Measurements from ENCODE around the gene RPS3. TPM values are rescaled to one million over a fixed set of nuclear protein-coding genes. Genes with fewer than 3 reads are reported as not detected.

Gene RPS3
- total RNA-seq, 2 donors from 2014 or later: 2,083 to 2,343 TPM

GRCh38 chr11:75428989-75429640 lies 29.8 kb downstream of the RPS3 start:
- no peaks in the 10 kb centered on the region for H3K36me3 Mint-ChIP-seq
- DNase-seq (ENCODE audit: low spot score): no peak
- peaks cover 18 to 25% of the 10 kb centered on the region in 2 donors for H3K4me1 Mint-ChIP-seq (ENCODE audit: low read depth in 2 of 2)
- H3K9me3 Mint-ChIP-seq: no peaks in the 10 kb centered on the region
- H3K27ac Mint-ChIP-seq: peak overlapping the region in 1 of 2 donors; percentile 71
- H3K27me3 Mint-ChIP-seq: peaks cover 29 to 35% of the 10 kb centered on the region in 2 donors
- ATAC-seq: no peak
- H3K4me3 Mint-ChIP-seq: peak overlapping the region; percentile 76

- H3K9me3 Mint-ChIP-seq: no peaks in the 10 kb centered on the region
- DNase-seq (ENCODE audit: low spot score) (no peak), ATAC-seq (no peak)
- peak overlapping the region; percentile 76 for H3K4me3 Mint-ChIP-seq
- no peaks in the 10 kb centered on the region for H3K36me3 Mint-ChIP-seq
- H3K4me1 Mint-ChIP-seq (ENCODE audit: low read depth in 2 of 2): peaks cover 18 to 25% of the 10 kb centered on the region in 2 donors
- H3K27ac Mint-ChIP-seq: peak overlapping the region in 1 of 2 donors; percentile 71
- peaks cover 29 to 35% of the 10 kb centered on the region in 2 donors for H3K27me3 Mint-ChIP-seq
Measured at GRCh38 chr11:75429641-75429901, 30.3 kb downstream of the RPS3 start.

- Mint-ChIP-seq H3K27me3 (peaks cover 29 to 35% of the 10 kb centered on the region in 2 donors), H3K4me3 (peak overlapping the region; percentile 86), H3K9me3 (no peaks in the 10 kb centered on the region), H3K36me3 (no peaks in the 10 kb centered on the region), H3K4me1 (ENCODE audit: low read depth in 2 of 2) (peaks cover 18 to 25% of the 10 kb centered on the region in 2 donors), H3K27ac (peak overlapping the region in 1 of 2 donors; percentile 70)
- DNase-seq (ENCODE audit: low spot score): peak; percentile 81
- peak; percentile 79 to 85 for ATAC-seq
Measured at GRCh38 chr11:75429902-75430713, 30.8 kb downstream of the RPS3 start.

- peak overlapping the region; percentile 86 for H3K4me3 Mint-ChIP-seq
- H3K27ac Mint-ChIP-seq: peak overlapping the region in 1 of 2 donors; percentile 70
- no peaks in the 10 kb centered on the region for H3K36me3 Mint-ChIP-seq
- DNase-seq (ENCODE audit: low spot score) (no peak), ATAC-seq (no peak)
- no peaks in the 10 kb centered on the region for H3K9me3 Mint-ChIP-seq
- H3K27me3 Mint-ChIP-seq: peaks cover 29 to 35% of the 10 kb centered on the region in 2 donors
- peaks cover 18 to 25% of the 10 kb centered on the region in 2 donors for H3K4me1 Mint-ChIP-seq (ENCODE audit: low read depth in 2 of 2)
Measured at GRCh38 chr11:75430714-75431532, 31.6 kb downstream of the RPS3 start.

- DNase-seq (ENCODE audit: low spot score) (no peak), ATAC-seq (no peak)
- Mint-ChIP-seq H3K4me3 (no peak overlapping the region), H3K9me3 (no peaks in the 10 kb centered on the region), H3K27ac (no peak overlapping the region), H3K36me3 (no peaks in the 10 kb centered on the region), H3K4me1 (ENCODE audit: low read depth in 2 of 2) (peaks cover 18 to 25% of the 10 kb centered on the region in 2 donors), H3K27me3 (peaks cover 29 to 35% of the 10 kb centered on the region in 2 donors)
Measured at GRCh38 chr11:75431533-75432525, 32.5 kb downstream of the RPS3 start.

- ATAC-seq (no peak), DNase-seq (ENCODE audit: low spot score) (no peak)
- H3K36me3 Mint-ChIP-seq: no peaks in the 10 kb centered on the region
- H3K27ac Mint-ChIP-seq: no peak within 1 kb of the TSS
- H3K4me1 Mint-ChIP-seq (ENCODE audit: low read depth in 2 of 2): peaks cover 18 to 22% of the 10 kb centered on the region in 2 donors
- H3K4me3 Mint-ChIP-seq: no peak within 1 kb of the TSS
- H3K27me3 Mint-ChIP-seq: peaks cover 29 to 35% of the 10 kb centered on the region in 2 donors
- H3K9me3 Mint-ChIP-seq: no peaks in the 10 kb centered on the region
Measured at GRCh38 chr11:75432911-75433321, 33.6 kb downstream of the RPS3 start, which contains the start of gene KLHL35. Gene KLHL35, minus strand, starts transcription at chr11:75433203. Its CDS starts 2,574 bp downstream, at chr11:75430629.

GRCh38 chr11:75433443-75433842 lies 34.1 kb downstream of the RPS3 start:
- Mint-ChIP-seq H3K4me3 (no peak overlapping the region), H3K9me3 (no peaks in the 10 kb centered on the region), H3K27ac (no peak overlapping the region), H3K4me1 (ENCODE audit: low read depth in 2 of 2) (peaks cover 18% of the 10 kb centered on the region in 2 donors), H3K36me3 (no peaks in the 10 kb centered on the region), H3K27me3 (peaks cover 29 to 35% of the 10 kb centered on the region in 2 donors)
- DNase-seq (ENCODE audit: low spot score) (no peak), ATAC-seq (no peak)

GRCh38 chr11:75434051-75434450 lies 34.7 kb downstream of the RPS3 start:
- Mint-ChIP-seq H3K36me3 (no peaks in the 10 kb centered on the region), H3K27ac (no peak overlapping the region), H3K27me3 (peaks cover 24 to 30% of the 10 kb centered on the region in 2 donors), H3K4me1 (ENCODE audit: low read depth in 2 of 2) (peaks cover 14 to 20% of the 10 kb centered on the region in 2 donors), H3K9me3 (no peaks in the 10 kb centered on the region), H3K4me3 (no peak overlapping the region)
- no peak for ATAC-seq
- no peak for DNase-seq (ENCODE audit: low spot score)

GRCh38 chr11:75434886-75435570 lies 35.7 kb downstream of the RPS3 start:
- no peaks in the 10 kb centered on the region for H3K9me3 Mint-ChIP-seq
- peaks cover 20 to 24% of the 10 kb centered on the region in 2 donors for H3K27me3 Mint-ChIP-seq
- no peak for DNase-seq (ENCODE audit: low spot score)
- ATAC-seq: no peak
- H3K4me1 Mint-ChIP-seq (ENCODE audit: low read depth in 2 of 2): peaks cover 8 to 16% of the 10 kb centered on the region in 2 donors
- H3K27ac Mint-ChIP-seq: no peak overlapping the region
- H3K4me3 Mint-ChIP-seq: no peak overlapping the region
- no peaks in the 10 kb centered on the region for H3K36me3 Mint-ChIP-seq

- DNase-seq (ENCODE audit: low spot score) (no peak), ATAC-seq (no peak)
- H3K4me1 Mint-ChIP-seq (ENCODE audit: low read depth in 2 of 2): peaks cover 8 to 15% of the 10 kb centered on the region in 2 donors
- H3K9me3 Mint-ChIP-seq: no peaks in the 10 kb centered on the region
- H3K27ac Mint-ChIP-seq: no peak overlapping the region
- H3K27me3 Mint-ChIP-seq: peaks cover 19 to 22% of the 10 kb centered on the region in 2 donors
- H3K36me3 Mint-ChIP-seq: no peaks in the 10 kb centered on the region
- H3K4me3 Mint-ChIP-seq: no peak overlapping the region
Measured at GRCh38 chr11:75435571-75435925, 36.2 kb downstream of the RPS3 start.

- ATAC-seq: no peak
Measured at GRCh38 chr11:75436806-75437205, 37.5 kb downstream of the RPS3 start.

GRCh38 chr11:75437966-75438659 lies 38.8 kb downstream of the RPS3 start:
- DNase-seq (ENCODE audit: low spot score): no peak
- Mint-ChIP-seq H3K4me1 (ENCODE audit: low read depth in 2 of 2) (peaks cover 0 to 7% of the 10 kb centered on the region in 2 donors), H3K36me3 (no peaks in the 10 kb centered on the region), H3K27ac (no peak overlapping the region), H3K27me3 (peaks cover 2% of the 10 kb centered on the region in 2 donors), H3K9me3 (no peaks in the 10 kb centered on the region), H3K4me3 (no peak overlapping the region)
- ATAC-seq: no peak

More at GRCh38 chr11:75436806-75437205, 37.5 kb downstream of the RPS3 start:
- no peak for DNase-seq (ENCODE audit: low spot score)
- Mint-ChIP-seq H3K27ac (no peak overlapping the region), H3K4me3 (no peak overlapping the region), H3K36me3 (no peaks in the 10 kb centered on the region), H3K9me3 (no peaks in the 10 kb centered on the region), H3K4me1 (ENCODE audit: low read depth in 2 of 2) (peaks cover 0 to 9% of the 10 kb centered on the region in 2 donors), H3K27me3 (peaks cover 12 to 15% of the 10 kb centered on the region in 2 donors)

All from natural killer cell treated with Interleukin-12 subunit alpha and Interleukin-12 subunit beta and Interleukin-15 and Interleukin-18, amount 100 ng/mL, for 72 hours (primary cell).